Spleen (tissue), 11 donors: ENCODE results near the gene SKIDA1. TPM values are rescaled to one million over a fixed set of nuclear protein-coding genes. Genes with fewer than 3 reads are reported as not detected.

Source experiments
- DNase-seq: peaks from one replicate; pipeline ENCODE4 v3.0.0-alpha.2; 2020
- H3K27ac ChIP-seq, 8 donors: fragments of 200-600 bp; sonication (generic) in 7 of 8; 1 replicate in 4 of 8; 2 replicates in 4 of 8; pipeline versions ENCODE4 v1.5.0 to v1.8.0; 2016 to 2021; ENCODE audit warnings: inconsistent platforms in 4 of 8, mild to moderate bottlenecking in 4 of 8, moderate library complexity in 1 of 8
- H3K27me3 ChIP-seq, 7 donors: fragments of 200-600 bp; sonication (generic) in 6 of 7; replicated peaks in 1 of 7; 1 replicate in 4 of 7; 2 replicates in 3 of 7; pipeline versions ENCODE4 v1.5.0 to v1.8.0; 2016 to 2021; ENCODE audit warnings: inconsistent platforms in 3 of 7, mild to moderate bottlenecking in 1 of 7
- H3K36me3 ChIP-seq, 6 donors: fragments of 200-600 bp; sonication (generic) in 5 of 6; 1 replicate in 4 of 6; 2 replicates in 2 of 6; pipeline versions ENCODE4 v1.5.0 to v1.8.0; 2016 to 2021; ENCODE audit warnings: inconsistent platforms in 2 of 6
- H3K4me1 ChIP-seq, 6 donors: fragments of 200-600 bp; sonication (generic) in 5 of 6; 1 replicate in 3 of 6; 2 replicates in 3 of 6; pipeline versions ENCODE4 v1.5.0 to v1.8.0; 2016 to 2021; ENCODE audit warnings: inconsistent platforms in 3 of 6
- H3K4me3 ChIP-seq, 8 donors: fragments of 200-600 bp; sonication (generic) in 7 of 8; 1 replicate in 4 of 8; 2 replicates in 4 of 8; pipeline versions ENCODE4 v1.5.0 to v1.8.0; 2016 to 2021; ENCODE audit warnings: inconsistent platforms in 4 of 8, mild to moderate bottlenecking in 4 of 8, moderate library complexity in 2 of 8
- H3K9me3 ChIP-seq, 8 donors: fragments of 200-600 bp; sonication (generic) in 7 of 8; 1 replicate in 4 of 8; 2 replicates in 4 of 8; pipeline versions ENCODE4 v1.5.0 to v1.8.0; 2016 to 2021; ENCODE audit warnings: inconsistent platforms in 4 of 8
- POLR2A ChIP-seq, 3 donors: fragments of 450-650 bp; IDR thresholded peaks; one replicate each; pipeline ENCODE4 v1.5.1; 2017; ENCODE audit warnings: antibody characterized with exemption in 3 of 3, mild to moderate bottlenecking in 1 of 3
- POLR2AphosphoS5 ChIP-seq, 3 donors: sonication (generic); formaldehyde crosslinking; IDR thresholded peaks; one replicate each; pipeline ENCODE4 v1.5.1; 2017; ENCODE audit warnings: antibody characterized with exemption in 3 of 3
- WGBS, 5 donors: extraction: QIAGEN DNeasy Blood & Tissue Kit in 3 of 5; methylation state at CpG; one replicate each; pipeline versions ENCODE4 v1.1.5 to v1.1.7; 2013 to 2018; 5-methylcytosine and 5-hydroxymethylcytosine counted together
- intact Hi-C: fragments of 100-400 bp; cut with DNase I; formaldehyde crosslinking; loops from one replicate; pipeline ENCODE4 v1.15.0; 2023; ENCODE audit warnings: low total_unique reads
- polyA plus RNA-seq, 3 donors: library from polyadenylated mRNA; stranded (reverse); fragments of 200-250 nt; gene quantifications; one replicate each; pipeline ENCODE4 v1.2.1, GENCODE V29; 2013
- total RNA-seq, 7 donors: library from RNA; depleted of rRNA in 3 of 7; stranded (reverse); fragments of >200 nt in 3 of 7; fragmentation: NEBNext Ultra II Directional in 4 of 7; extraction: Animal tissue kit (Norgen Biotek cat#: 25700) in 4 of 7; gene quantifications; one replicate each; pipeline versions ENCODE4 v1.1.0 to v1.2.1, GENCODE V29; 2016 to 2021
- TF ChIP-seq, protein P1 (sequence below), 11 experiments: fragments of 200-600 bp in 7 of 11; fragments of 450-650 bp in 4 of 11; sonication (generic) in 4 of 11; IDR thresholded peaks in 8 of 11; conservative IDR thresholded peaks in 3 of 11; 1 replicate in 7 of 11; 2 replicates in 4 of 11; pipeline versions ENCODE4 v1.4.0 to v1.8.0; 2016 to 2021; ENCODE audit warnings: antibody characterized with exemption in 11 of 11, inconsistent platforms in 4 of 11, mild to moderate bottlenecking in 1 of 11
- donor health status: healthy with polysubstance abuse.
- donor health status: DM: no; HTN: no; CAD: no; lungs with moderate emphysema.
- donor health status: DM: no; HTN: no; CAD: no.
- donor health status: Bipolar disorder and iron deficiency.
- donor health status: healthy.
- donor health status: DM: no; HTN: no; CAD: no.
- donor health status: DM: yes; HTN: yes; CAD: no.

SKIDA1 gene
- total and polyA plus RNA-seq, 10 donors = 0.14 to 0.91 (median 0.44) TPM; not detected in 1

DNA sequence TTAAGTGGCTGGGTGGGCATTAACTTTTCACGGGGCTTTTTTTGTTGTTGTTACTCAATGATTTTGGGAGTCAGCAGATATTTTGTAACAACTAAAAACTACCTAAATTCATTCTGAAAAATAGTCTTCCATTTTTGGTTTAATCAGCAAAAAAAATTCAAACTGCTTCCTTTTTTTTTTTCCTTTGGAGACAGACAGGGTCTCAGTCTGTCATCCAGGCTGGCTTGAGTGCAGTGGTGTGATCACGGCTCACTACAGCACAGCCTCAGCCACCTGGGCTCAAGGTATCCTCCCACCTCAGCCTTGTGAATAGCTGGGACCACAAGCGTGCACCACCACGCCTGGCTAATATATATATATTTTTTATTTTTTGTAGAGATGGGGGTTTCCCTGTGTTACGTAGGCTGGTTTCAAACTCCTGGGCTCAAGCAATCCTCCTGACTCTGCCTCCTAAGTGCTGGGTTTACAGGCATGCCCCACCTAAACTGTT is 36.5 kb downstream of the SKIDA1 start:
- Histone ChIP-seq H3K27ac (no peak overlapping the region), H3K9me3 (no peaks in the 10 kb centered on the region), H3K27me3 (peaks cover 0 to 8% (median 4%) of the 10 kb centered on the region in 7 donors), H3K4me1 (peaks cover 0 to 4% (median 3%) of the 10 kb centered on the region in 6 donors), H3K4me3 (no peak overlapping the region), H3K36me3 (no peaks in the 10 kb centered on the region)
- WGBS, 5 donors = 57 to 70% (median 65%) methylated on average over 5 of the region's 5 CpGs
- intact Hi-C loops = no loop called here
- DNase-seq = no peak
- TF ChIP-seq POLR2AphosphoS5 (IDR thresholded peaks at IDR 0.05) = no peak
- TF ChIP-seq, protein P1, sequence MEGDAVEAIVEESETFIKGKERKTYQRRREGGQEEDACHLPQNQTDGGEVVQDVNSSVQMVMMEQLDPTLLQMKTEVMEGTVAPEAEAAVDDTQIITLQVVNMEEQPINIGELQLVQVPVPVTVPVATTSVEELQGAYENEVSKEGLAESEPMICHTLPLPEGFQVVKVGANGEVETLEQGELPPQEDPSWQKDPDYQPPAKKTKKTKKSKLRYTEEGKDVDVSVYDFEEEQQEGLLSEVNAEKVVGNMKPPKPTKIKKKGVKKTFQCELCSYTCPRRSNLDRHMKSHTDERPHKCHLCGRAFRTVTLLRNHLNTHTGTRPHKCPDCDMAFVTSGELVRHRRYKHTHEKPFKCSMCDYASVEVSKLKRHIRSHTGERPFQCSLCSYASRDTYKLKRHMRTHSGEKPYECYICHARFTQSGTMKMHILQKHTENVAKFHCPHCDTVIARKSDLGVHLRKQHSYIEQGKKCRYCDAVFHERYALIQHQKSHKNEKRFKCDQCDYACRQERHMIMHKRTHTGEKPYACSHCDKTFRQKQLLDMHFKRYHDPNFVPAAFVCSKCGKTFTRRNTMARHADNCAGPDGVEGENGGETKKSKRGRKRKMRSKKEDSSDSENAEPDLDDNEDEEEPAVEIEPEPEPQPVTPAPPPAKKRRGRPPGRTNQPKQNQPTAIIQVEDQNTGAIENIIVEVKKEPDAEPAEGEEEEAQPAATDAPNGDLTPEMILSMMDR (IDR thresholded peaks at IDR 0.05 in 8 of 11, conservative IDR thresholded peaks at IDR 0.05 in 3 of 11) = no peak
- TF ChIP-seq POLR2A (IDR thresholded peaks at IDR 0.05) = no peak

- no peak overlapping the region for H3K27ac ChIP-seq
- no peaks in the 10 kb centered on the region for H3K4me1 ChIP-seq
- no peaks in the 10 kb centered on the region for H3K9me3 ChIP-seq
- no peaks in the 10 kb centered on the region for H3K36me3 ChIP-seq
- TF ChIP-seq, protein P1 (IDR thresholded peaks at IDR 0.05 in 8 of 11, conservative IDR thresholded peaks at IDR 0.05 in 3 of 11) = no peak
- TF ChIP-seq POLR2AphosphoS5 (IDR thresholded peaks at IDR 0.05) = no peak
- no peak for TF ChIP-seq POLR2A (IDR thresholded peaks at IDR 0.05)
- DNase-seq = no peak
- WGBS, 5 donors = 50 to 70% (median 55%) methylated on average over 6 of the region's 6 CpGs
- H3K27me3 ChIP-seq = peaks cover 0 to 2% (median 0%) of the 10 kb centered on the region in 7 donors
- no peak overlapping the region for H3K4me3 ChIP-seq
- intact Hi-C loops = no loop called here
These were observed 37.1 kb downstream of the SKIDA1 start for GRCh38 chr10:21488246-21488956.

GRCh38 chr10:21487416-21488180 is 37.9 kb downstream of the SKIDA1 start:
- 94 to 98% (median 95%) methylated on average over 10 of the region's 10 CpGs for WGBS, 5 donors
- intact Hi-C loops = no loop called here
- Histone ChIP-seq H3K4me3 (no peak overlapping the region), H3K9me3 (no peaks in the 10 kb centered on the region), H3K27me3 (no peaks in the 10 kb centered on the region), H3K36me3 (no peaks in the 10 kb centered on the region), H3K4me1 (no peaks in the 10 kb centered on the region), H3K27ac (no peak overlapping the region)
- DNase-seq = no peak
- TF ChIP-seq, protein P1 (IDR thresholded peaks at IDR 0.05 in 8 of 11, conservative IDR thresholded peaks at IDR 0.05 in 3 of 11) = no peak
- TF ChIP-seq POLR2AphosphoS5 (IDR thresholded peaks at IDR 0.05) = no peak
- no peak for TF ChIP-seq POLR2A (IDR thresholded peaks at IDR 0.05)

GRCh38 chr10:21482821-21483220 is 42.7 kb downstream of the SKIDA1 start:
- no peak overlapping the region for H3K27ac ChIP-seq
- peaks cover 0 to 8% (median 2%) of the 10 kb centered on the region in 8 donors for H3K9me3 ChIP-seq
- no peaks in the 10 kb centered on the region for H3K27me3 ChIP-seq
- intact Hi-C loops = no loop called here
- WGBS, 5 donors = 90 to 95% (median 92%) methylated on average over 3 of the region's 3 CpGs
- TF ChIP-seq, protein P1 (IDR thresholded peaks at IDR 0.05 in 8 of 11, conservative IDR thresholded peaks at IDR 0.05 in 3 of 11) = no peak
- TF ChIP-seq POLR2AphosphoS5 (IDR thresholded peaks at IDR 0.05) = no peak
- no peak for TF ChIP-seq POLR2A (IDR thresholded peaks at IDR 0.05)
- no peaks in the 10 kb centered on the region for H3K4me1 ChIP-seq
- DNase-seq = no peak
- no peaks in the 10 kb centered on the region for H3K36me3 ChIP-seq
- no peak overlapping the region for H3K4me3 ChIP-seq
